ENCODE results near the gene TMEM231. TPM values are rescaled to one million over a fixed set of nuclear protein-coding genes. Genes with fewer than 3 reads are reported as not detected.
"Not testable (repeated sequence)": the region's sequence is repeated elsewhere in the genome, so short reads cannot be mapped to it uniquely, and the experiment has no call there.

Gene TMEM231
- total and polyA plus RNA-seq, 9 donors: 9.2 to 36.9 (median 14.8) TPM

DNA sequence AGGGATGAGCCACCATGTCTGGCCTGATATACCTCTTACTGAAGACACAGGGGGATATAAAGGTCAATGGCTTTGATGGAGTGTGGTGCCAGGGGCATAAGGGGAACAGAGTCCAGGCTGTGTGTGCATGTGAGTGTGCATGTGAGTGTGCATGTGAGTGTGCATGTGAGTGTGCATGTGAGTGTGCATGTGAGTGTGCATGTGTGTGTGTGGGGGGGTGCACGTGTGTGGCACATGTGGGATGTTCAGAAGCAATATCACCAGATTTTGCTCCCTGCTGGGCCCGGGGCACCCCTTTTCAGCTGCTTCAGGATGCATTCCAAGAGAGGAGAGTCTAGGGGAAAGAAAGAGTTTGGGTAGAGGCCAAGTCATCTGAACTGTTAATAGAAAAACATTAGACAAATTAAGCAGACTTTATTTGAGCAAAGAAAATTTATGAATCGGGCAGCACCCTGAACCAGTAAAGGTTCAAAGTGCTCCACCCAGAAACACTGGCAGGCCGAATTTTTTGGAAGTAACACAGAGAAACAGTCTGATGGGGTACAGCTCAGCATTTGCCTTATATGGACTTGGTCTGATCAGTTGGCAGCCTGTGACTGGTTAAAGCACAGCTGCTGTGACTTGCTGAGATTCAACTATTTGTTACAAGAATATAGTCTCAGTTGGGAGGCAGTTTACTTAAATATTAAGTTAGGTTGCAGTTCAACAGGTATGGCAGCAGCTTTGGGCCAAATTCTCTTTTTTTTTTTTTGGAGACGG is 29.8 kb downstream of the TMEM231 start:
- H3K9me3 ChIP-seq: no peaks in the 10 kb centered on the region
- no peak overlapping the region for H3K27ac ChIP-seq
- H3K27me3 ChIP-seq: no peaks in the 10 kb centered on the region
- intact Hi-C loops (cut with DNase I): no loop called here
- H3K4me1 ChIP-seq (ENCODE audit: insufficient read depth): no peaks in the 10 kb centered on the region
- no peaks in the 10 kb centered on the region for H3K36me3 ChIP-seq
- H3K4me3 ChIP-seq: no peak overlapping the region
- TF ChIP-seq EP300 (IDR thresholded peaks at IDR 0.05) (no peak), POLR2A (IDR thresholded peaks at IDR 0.05) (no peak)
- WGBS, 3 donors: 70 to 86% (median 85%) methylated on average over 5 of the region's 5 CpGs
- no peak for DNase-seq

GRCh38 chr16:75519175-75519574 is 36.9 kb downstream of the TMEM231 start:
- Histone ChIP-seq H3K9me3 (no peaks in the 10 kb centered on the region), H3K27ac (no peak overlapping the region), H3K36me3 (no peaks in the 10 kb centered on the region), H3K4me1 (ENCODE audit: insufficient read depth) (no peaks in the 10 kb centered on the region), H3K4me3 (no peak overlapping the region), H3K27me3 (no peaks in the 10 kb centered on the region)
- TF ChIP-seq EP300 (IDR thresholded peaks at IDR 0.05): no peak
- intact Hi-C loops (cut with DNase I): no loop called here
- no peak for DNase-seq
- WGBS, 3 donors: 82 to 86% (median 84%) methylated on average over 6 of the region's 6 CpGs

DNA sequence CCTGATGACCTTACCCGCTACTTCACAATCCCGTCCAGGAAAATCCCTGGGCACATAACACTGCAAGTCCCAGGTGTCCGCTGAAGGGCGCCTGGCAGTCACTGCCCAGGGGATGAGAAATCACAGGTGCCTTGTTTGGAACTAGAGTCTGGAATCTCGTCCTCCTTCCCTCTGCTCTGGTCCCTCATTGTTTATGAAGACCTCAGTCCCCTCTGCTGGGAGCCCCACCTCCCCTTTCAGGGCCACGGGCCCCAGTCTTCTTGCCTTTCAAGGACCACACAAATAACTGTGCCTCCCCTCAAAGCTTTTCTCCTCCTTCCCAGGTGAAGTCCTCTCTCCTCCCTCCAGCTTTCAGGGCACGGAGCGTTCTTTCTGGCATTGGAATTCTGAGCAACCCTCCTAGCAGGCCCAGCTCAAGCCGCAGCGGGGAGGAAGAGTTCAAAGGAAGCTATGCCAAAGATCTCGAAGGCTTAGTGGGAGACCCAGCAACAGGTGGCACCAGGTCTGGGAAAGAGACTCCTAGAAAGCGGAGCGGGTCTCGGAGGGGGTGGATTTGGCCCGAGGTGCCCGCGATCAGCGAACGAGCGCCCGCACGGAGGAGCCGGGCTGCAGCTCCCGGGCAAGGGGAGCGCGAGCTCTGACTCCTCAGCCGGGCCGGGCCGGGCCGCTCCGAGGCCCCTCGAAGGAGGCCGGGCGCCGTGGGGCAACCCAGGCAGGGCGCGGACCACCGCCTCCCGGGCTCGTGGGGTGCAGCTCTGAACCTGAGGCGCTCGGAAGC is 39.7 kb downstream of the TMEM231 start:
- intact Hi-C loops (cut with DNase I); H3K36me3 ChIP-seq; H3K27me3 ChIP-seq; H3K4me1 ChIP-seq (ENCODE audit: insufficient read depth); H3K9me3 ChIP-seq: not testable (repeated sequence)
- Histone ChIP-seq H3K4me3 (peak overlapping the region; percentile 94), H3K27ac (peak overlapping the region; percentile 85 to 93)
- DNase-seq: peak in 1 of 5 donors; percentile 34
- 7 to 8% (median 7%) methylated on average over 41 to 42 of the region's 42 CpGs for WGBS, 3 donors

- no peaks in the 10 kb centered on the region for H3K9me3 ChIP-seq
- WGBS, 3 donors: 88 to 91% (median 90%) methylated on average over 11 of the region's 11 CpGs
- H3K4me1 ChIP-seq (ENCODE audit: insufficient read depth): no peaks in the 10 kb centered on the region
- intact Hi-C loops (cut with DNase I): no loop called here
- no peak for DNase-seq
- no peak overlapping the region for H3K4me3 ChIP-seq
- no peak overlapping the region for H3K27ac ChIP-seq
- no peaks in the 10 kb centered on the region for H3K27me3 ChIP-seq
- H3K36me3 ChIP-seq: no peaks in the 10 kb centered on the region
- no peak for TF ChIP-seq POLR2A (IDR thresholded peaks at IDR 0.05)
- TF ChIP-seq, protein P1, sequence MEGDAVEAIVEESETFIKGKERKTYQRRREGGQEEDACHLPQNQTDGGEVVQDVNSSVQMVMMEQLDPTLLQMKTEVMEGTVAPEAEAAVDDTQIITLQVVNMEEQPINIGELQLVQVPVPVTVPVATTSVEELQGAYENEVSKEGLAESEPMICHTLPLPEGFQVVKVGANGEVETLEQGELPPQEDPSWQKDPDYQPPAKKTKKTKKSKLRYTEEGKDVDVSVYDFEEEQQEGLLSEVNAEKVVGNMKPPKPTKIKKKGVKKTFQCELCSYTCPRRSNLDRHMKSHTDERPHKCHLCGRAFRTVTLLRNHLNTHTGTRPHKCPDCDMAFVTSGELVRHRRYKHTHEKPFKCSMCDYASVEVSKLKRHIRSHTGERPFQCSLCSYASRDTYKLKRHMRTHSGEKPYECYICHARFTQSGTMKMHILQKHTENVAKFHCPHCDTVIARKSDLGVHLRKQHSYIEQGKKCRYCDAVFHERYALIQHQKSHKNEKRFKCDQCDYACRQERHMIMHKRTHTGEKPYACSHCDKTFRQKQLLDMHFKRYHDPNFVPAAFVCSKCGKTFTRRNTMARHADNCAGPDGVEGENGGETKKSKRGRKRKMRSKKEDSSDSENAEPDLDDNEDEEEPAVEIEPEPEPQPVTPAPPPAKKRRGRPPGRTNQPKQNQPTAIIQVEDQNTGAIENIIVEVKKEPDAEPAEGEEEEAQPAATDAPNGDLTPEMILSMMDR (IDR thresholded peaks at IDR 0.05): no peak
- TF ChIP-seq EP300 (IDR thresholded peaks at IDR 0.05): no peak
These were observed 41.8 kb downstream of the TMEM231 start for GRCh38 chr16:75514296-75514695.

DNA sequence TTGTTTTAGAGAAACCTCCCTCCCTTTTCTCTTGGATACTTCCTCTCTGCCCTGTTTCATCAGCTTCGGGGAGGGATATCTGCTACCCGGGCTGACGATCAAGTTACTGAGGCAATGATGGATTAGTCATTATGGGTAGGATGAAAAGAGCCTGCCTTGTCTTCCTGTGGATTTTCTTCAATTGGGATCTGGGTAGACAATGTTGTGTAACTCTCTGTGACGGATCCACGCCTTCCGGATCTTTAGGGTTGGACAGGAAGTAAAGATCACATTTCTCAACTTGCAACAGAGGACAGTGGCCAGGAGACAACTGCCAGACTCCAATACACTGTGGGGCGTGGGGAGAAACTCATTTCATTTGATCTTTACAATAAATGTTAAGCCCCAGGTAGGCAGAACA is 49.5 kb downstream of the TMEM231 start:
- Histone ChIP-seq H3K9me3 (no peaks in the 10 kb centered on the region), H3K4me3 (no peak overlapping the region), H3K36me3 (no peaks in the 10 kb centered on the region), H3K4me1 (ENCODE audit: insufficient read depth) (no peaks in the 10 kb centered on the region), H3K27me3 (no peaks in the 10 kb centered on the region), H3K27ac (no peak overlapping the region)
- intact Hi-C loops (cut with DNase I): no loop called here
- no peak for TF ChIP-seq EP300 (IDR thresholded peaks at IDR 0.05)
- TF ChIP-seq, protein P1 (IDR thresholded peaks at IDR 0.05): no peak
- no peak for TF ChIP-seq POLR2A (IDR thresholded peaks at IDR 0.05)
- WGBS, 3 donors: 43 to 49% (median 44%) methylated on average over 7 of the region's 7 CpGs
- DNase-seq: no peak

DNA sequence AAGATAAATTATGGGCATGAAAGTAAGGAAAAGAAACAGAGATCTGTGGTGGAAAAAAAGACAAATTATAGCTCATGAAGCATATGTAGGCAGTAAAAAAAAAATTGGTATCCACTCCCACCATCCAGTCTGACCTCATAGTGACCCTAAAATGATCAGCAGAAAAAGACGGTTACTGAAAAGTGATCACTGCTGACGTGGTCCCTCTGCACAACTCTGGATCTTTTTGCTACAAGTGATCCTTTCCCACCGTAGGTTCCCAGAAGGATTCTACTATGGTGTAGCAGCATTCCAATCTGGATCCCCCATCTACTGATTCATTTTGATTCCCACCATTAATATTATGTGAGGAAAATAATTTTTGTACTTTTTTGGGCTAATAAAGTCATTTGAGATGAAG is 49.9 kb downstream of the TMEM231 start:
- no peak for DNase-seq
- Histone ChIP-seq H3K9me3 (no peaks in the 10 kb centered on the region), H3K36me3 (no peaks in the 10 kb centered on the region), H3K27me3 (no peaks in the 10 kb centered on the region), H3K4me3 (no peak overlapping the region), H3K4me1 (ENCODE audit: insufficient read depth) (no peaks in the 10 kb centered on the region), H3K27ac (no peak overlapping the region)
- WGBS, 3 donors: 63 to 72% (median 68%) methylated on average over 3 of the region's 3 CpGs
- no peak for TF ChIP-seq EP300 (IDR thresholded peaks at IDR 0.05)
- TF ChIP-seq POLR2A (IDR thresholded peaks at IDR 0.05): no peak
- TF ChIP-seq, protein P1 (IDR thresholded peaks at IDR 0.05): no peak
- intact Hi-C loops (cut with DNase I): no loop called here
